HG03039 (cell line): ENCODE data around the gene TIPIN.
"Not testable (repeated sequence)": the region's sequence is repeated elsewhere in the genome, so short reads cannot be mapped to it uniquely, and the experiment has no call there.

Experiments used
- ATAC-seq: cut with Tn5 transposase; IDR thresholded peaks from one replicate; pipeline ENCODE4 v1.9.1; 2021; ENCODE audit warnings: mild to moderate bottlenecking, moderate library complexity; ENCODE audit not compliant: unreplicated experiment

TIPIN gene

GRCh38 chr15:66304425-66304824, 52.1 kb downstream of the TIPIN start:
- ATAC-seq, result not testable (repeated sequence)

GRCh38 chr15:66302489-66303278, 53.8 kb downstream of the TIPIN start:
- ATAC-seq, result no peak

DNA sequence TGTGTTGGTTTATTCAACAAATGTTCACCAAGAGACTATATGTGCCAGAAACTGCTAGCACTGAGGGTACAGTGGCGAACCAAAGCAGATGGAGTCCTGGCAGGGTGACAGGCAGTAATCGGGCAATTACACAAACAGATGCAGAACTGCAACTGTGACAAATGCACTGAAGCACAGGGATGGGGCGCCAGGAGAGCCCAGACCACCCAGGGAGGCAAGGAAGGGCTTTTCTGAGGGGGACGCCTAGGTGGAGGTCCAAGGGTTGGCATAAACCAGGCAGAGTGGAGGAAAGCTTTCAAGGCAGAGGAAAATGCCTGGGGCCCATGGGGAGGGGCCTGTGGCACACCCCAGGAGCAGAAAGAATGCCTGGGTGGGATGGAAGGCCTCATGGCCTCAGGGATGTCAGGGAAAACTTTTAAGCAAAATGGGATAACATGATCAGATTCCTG, 57.7 kb downstream of the TIPIN start:
- ATAC-seq, result no peak

GRCh38 chr15:66296186-66296585, 60.3 kb downstream of the TIPIN start:
- ATAC-seq, result no peak

DNA sequence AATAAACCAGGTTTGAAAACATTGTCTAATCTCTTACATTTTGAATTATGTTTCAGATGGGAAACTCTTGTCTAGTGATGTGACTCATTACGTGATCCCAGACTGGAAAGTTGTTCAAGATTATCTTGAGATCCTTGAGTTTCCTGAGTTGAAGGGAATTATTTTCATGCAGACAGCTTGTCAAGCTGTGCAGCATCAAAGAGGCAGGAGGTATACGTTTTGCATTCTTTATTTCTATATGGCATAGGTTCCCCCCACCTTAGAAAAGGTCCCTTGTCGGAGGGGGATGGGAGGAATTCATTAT, 61.6 kb downstream of the TIPIN start:
- ATAC-seq, result no peak

- peak; percentile 11 for ATAC-seq
Observed at GRCh38 chr15:66294157-66294931, 62.1 kb downstream of the TIPIN start.

GRCh38 chr15:66293419-66294156, 62.9 kb downstream of the TIPIN start, which contains the start of gene DIS3L:
Gene DIS3L, plus strand, starts transcription at chr15:66293568. Its CDS starts 29 bp downstream, at chr15:66293597.
- ATAC-seq, result peak; percentile 58

DNA sequence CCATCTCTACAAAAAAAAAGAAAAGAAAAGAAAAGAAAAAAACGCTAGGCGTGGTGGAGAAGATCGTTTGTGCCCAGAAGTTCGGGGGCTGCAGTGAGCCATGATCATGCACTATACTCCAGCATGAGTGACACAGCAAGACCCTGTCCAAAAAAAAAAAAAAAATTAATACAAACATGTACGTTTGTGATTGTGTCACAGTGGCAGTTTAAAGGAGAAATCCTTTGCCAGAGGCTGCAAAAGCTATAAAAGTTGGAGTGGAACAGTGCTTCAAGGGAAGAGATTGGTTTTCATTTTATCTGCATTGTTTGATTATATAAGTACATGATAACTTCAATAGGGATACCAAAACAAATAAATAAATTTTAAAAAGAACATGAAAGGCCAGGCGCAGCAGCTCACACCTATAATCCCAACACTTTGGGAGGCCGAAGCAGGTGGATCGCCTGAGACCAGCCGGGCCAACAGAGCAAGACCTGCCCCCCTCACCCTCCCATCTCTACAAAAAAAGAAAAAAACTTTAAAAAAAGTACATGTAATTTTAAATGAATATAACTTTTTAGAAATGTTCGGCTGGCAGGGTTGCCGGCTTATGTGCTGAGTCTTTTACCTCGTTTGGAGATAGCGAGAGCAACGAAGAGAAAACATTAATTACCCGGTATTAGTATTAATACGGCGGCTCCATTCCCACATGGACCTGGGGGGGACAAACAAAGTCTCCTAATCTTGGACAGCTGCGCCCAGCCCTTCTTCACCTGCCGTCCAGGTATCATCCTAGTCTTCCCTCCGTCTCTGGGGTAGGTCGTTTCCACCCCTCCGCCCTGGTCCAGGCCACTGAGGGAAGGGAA, 63.7 kb downstream of the TIPIN start:
- no peak for ATAC-seq

- no peak for ATAC-seq
Observed at GRCh38 chr15:66291816-66292570, 64.5 kb downstream of the TIPIN start.

GRCh38 chr15:66290518-66290917, 66.0 kb downstream of the TIPIN start:
- ATAC-seq, result no peak

- ATAC-seq, result no peak
Observed at GRCh38 chr15:66290007-66290406, 66.5 kb downstream of the TIPIN start.

GRCh38 chr15:66288551-66289185, 67.8 kb downstream of the TIPIN start:
- ATAC-seq, result no peak

- ATAC-seq, result no peak
Observed at GRCh38 chr15:66288093-66288492, 68.4 kb downstream of the TIPIN start.

DNA sequence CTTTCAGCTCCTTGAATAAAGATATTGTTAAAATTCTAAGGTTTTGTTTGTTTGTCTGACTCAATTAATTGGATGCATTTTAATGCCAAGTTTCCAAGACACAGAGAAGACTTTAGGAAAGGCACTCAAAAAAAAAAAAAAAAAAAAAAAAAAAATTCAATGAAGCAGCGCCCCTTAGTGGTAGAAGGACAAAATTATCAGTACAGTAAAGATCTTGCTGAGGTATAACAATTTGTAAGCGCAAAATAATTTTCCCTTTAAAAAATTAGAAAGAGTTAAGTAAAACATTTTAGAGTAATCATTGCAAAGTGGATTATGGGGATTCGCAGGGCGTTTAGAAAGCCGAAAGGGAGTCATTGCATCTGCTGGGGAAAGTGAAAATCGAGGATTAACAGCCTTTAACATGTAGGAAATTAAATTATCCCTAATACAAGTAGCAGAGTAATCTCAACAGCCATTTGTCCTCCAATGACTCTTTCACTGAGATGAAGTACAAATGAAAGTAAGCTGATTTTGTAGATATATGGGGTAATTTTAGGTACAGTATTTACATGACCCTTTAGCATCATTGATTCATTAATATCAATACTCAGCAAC, 68.9 kb downstream of the TIPIN start:
- ATAC-seq, result no peak
